Activated CD8-positive, alpha-beta T cell treated with anti-CD3 and anti-CD28 coated beads, Interleukin-2, amount 10 ng/mL, durations not matched to agents 7 days and 5 days (primary cell): ENCODE measurements around the gene IGF1R. TPM values are rescaled to one million over a fixed set of nuclear protein-coding genes. Genes with fewer than 3 reads are reported as not detected.
"Not testable (repeated sequence)": the region's sequence is repeated elsewhere in the genome, so short reads cannot be mapped to it uniquely, and the experiment has no call there.

Experiments
- ATAC-seq: fragments of 150-1000 bp; cut with Tn5 transposase; one replicate; pipeline ENCODE4 v1.10.0; 2021; ENCODE audit warnings: moderate library complexity
- CTCF ChIA-PET: fragments of 350-600 bp; sonication (Branson Sonifier 250); formaldehyde crosslinking; loops from one replicate; lab custom pipeline; 2021; ENCODE audit warnings: antibody characterized with exemption; lab: Charles Lee
- POLR2A ChIA-PET: fragments of 350-600 bp; sonication (Branson Sonifier 250); formaldehyde crosslinking; loops from one replicate; lab custom pipeline; 2021; ENCODE audit warnings: antibody characterized with exemption; lab: Charles Lee
- DNase-seq: peaks from one replicate; pipeline ENCODE4 v3.0.0-alpha.2; 2020
- H3K27ac Mint-ChIP-seq: one replicate; pipeline ENCODE4 v1.8.0; 2021; ENCODE audit warnings: mild to moderate bottlenecking, mixed read lengths
- H3K27me3 Mint-ChIP-seq: one replicate; pipeline ENCODE4 v1.8.0; 2021; ENCODE audit warnings: low read depth, mixed read lengths
- H3K36me3 Mint-ChIP-seq: one replicate; pipeline ENCODE4 v1.8.0; 2021; ENCODE audit warnings: low read depth, mixed read lengths
- H3K4me1 Mint-ChIP-seq: one replicate; pipeline ENCODE4 v1.8.0; 2021; ENCODE audit warnings: low read depth, mixed read lengths
- H3K4me3 Mint-ChIP-seq: one replicate; pipeline ENCODE4 v1.8.0; 2021; ENCODE audit warnings: mild to moderate bottlenecking, mixed read lengths
- H3K9me3 Mint-ChIP-seq: one replicate; pipeline ENCODE4 v1.8.0; 2022; ENCODE audit warnings: mixed read lengths; ENCODE audit not compliant: insufficient read depth
- total RNA-seq, 2 experiments: library from RNA; stranded (reverse); gene quantifications; one replicate each; pipeline ENCODE4 v1.2.3, GENCODE V29; 2021

IGF1R gene
- total RNA-seq, 2 experiments from 2014 or later, result 9.1 to 10.6 TPM

GRCh38 chr15:98955961-98956723 is 307.8 kb downstream of the IGF1R start:
- no peak overlapping the region for H3K27ac Mint-ChIP-seq
- H3K27me3 Mint-ChIP-seq, result no peaks in the 10 kb centered on the region
- DNase-seq (no peak), ATAC-seq (no peak)
- POLR2A ChIA-PET, result no interaction called here
- no peaks in the 10 kb centered on the region for H3K9me3 Mint-ChIP-seq
- CTCF ChIA-PET, result no interaction called here
- H3K4me3 Mint-ChIP-seq, result no peak overlapping the region
- H3K4me1 Mint-ChIP-seq, result peaks cover 26% of the 10 kb centered on the region
- peaks cover 5% of the 10 kb centered on the region for H3K36me3 Mint-ChIP-seq

- POLR2A ChIA-PET, result no interaction called here
Observed at GRCh38 chr15:98956796-98957553, 308.6 kb downstream of the IGF1R start.

GRCh38 chr15:98957655-98958054 is 309.3 kb downstream of the IGF1R start:
- no peak for ATAC-seq
- no peaks in the 10 kb centered on the region for H3K27me3 Mint-ChIP-seq
- peaks cover 18% of the 10 kb centered on the region for H3K36me3 Mint-ChIP-seq
- H3K9me3 Mint-ChIP-seq, result peaks cover 5% of the 10 kb centered on the region
- ChIA-PET POLR2A (no interaction called here), CTCF (no interaction called here)
- H3K4me1 Mint-ChIP-seq, result peaks cover 18% of the 10 kb centered on the region
- no peak overlapping the region for H3K27ac Mint-ChIP-seq
- no peak overlapping the region for H3K4me3 Mint-ChIP-seq
- no peak for DNase-seq

More at GRCh38 chr15:98956796-98957553, 308.6 kb downstream of the IGF1R start:
- DNase-seq, result no peak
- H3K36me3 Mint-ChIP-seq, result peaks cover 13% of the 10 kb centered on the region
- ATAC-seq, result no peak
- peaks cover 5% of the 10 kb centered on the region for H3K9me3 Mint-ChIP-seq
- H3K4me3 Mint-ChIP-seq, result no peak overlapping the region
- H3K27ac Mint-ChIP-seq, result no peak overlapping the region
- CTCF ChIA-PET, result no interaction called here
- H3K4me1 Mint-ChIP-seq, result peaks cover 24% of the 10 kb centered on the region
- H3K27me3 Mint-ChIP-seq, result no peaks in the 10 kb centered on the region

GRCh38 chr15:98958076-98958475 is 309.7 kb downstream of the IGF1R start:
- Mint-ChIP-seq H3K4me1 (peaks cover 13% of the 10 kb centered on the region), H3K27me3 (no peaks in the 10 kb centered on the region), H3K9me3 (peaks cover 5% of the 10 kb centered on the region), H3K4me3 (no peak overlapping the region), H3K36me3 (peaks cover 18% of the 10 kb centered on the region), H3K27ac (no peak overlapping the region)
- POLR2A ChIA-PET, result no interaction called here
- DNase-seq (no peak), ATAC-seq (no peak)
- CTCF ChIA-PET, result no interaction called here

GRCh38 chr15:98958918-98959639 is 310.7 kb downstream of the IGF1R start:
- Mint-ChIP-seq H3K27me3 (no peaks in the 10 kb centered on the region), H3K4me3 (no peak overlapping the region), H3K4me1 (peaks cover 6% of the 10 kb centered on the region), H3K9me3 (peaks cover 11% of the 10 kb centered on the region), H3K27ac (no peak overlapping the region), H3K36me3 (peaks cover 18% of the 10 kb centered on the region)
- ATAC-seq (no peak), DNase-seq (no peak)
- CTCF ChIA-PET, result no interaction called here
- POLR2A ChIA-PET, result no interaction called here

- POLR2A ChIA-PET, result interaction anchor here (0.6 kb wide), 1 partner anchor 30 kb away, joined by 3 read pairs; no protein-coding TSS in a partner anchor
Observed at GRCh38 chr15:98959640-98960007, 311.3 kb downstream of the IGF1R start.

GRCh38 chr15:98960555-98961050 is 312.3 kb downstream of the IGF1R start:
- Mint-ChIP-seq H3K4me1 (peaks cover 6% of the 10 kb centered on the region), H3K4me3 (no peak overlapping the region), H3K27me3 (no peaks in the 10 kb centered on the region), H3K9me3 (peaks cover 11% of the 10 kb centered on the region), H3K27ac (no peak overlapping the region), H3K36me3 (peaks cover 18% of the 10 kb centered on the region)
- ChIA-PET POLR2A (no interaction called here), CTCF (no interaction called here)
- no peak for ATAC-seq
- no peak for DNase-seq

More at GRCh38 chr15:98959640-98960007, 311.3 kb downstream of the IGF1R start:
- CTCF ChIA-PET, result no interaction called here
- peaks cover 18% of the 10 kb centered on the region for H3K36me3 Mint-ChIP-seq
- peaks cover 11% of the 10 kb centered on the region for H3K9me3 Mint-ChIP-seq
- H3K27me3 Mint-ChIP-seq, result no peaks in the 10 kb centered on the region
- no peak overlapping the region for H3K27ac Mint-ChIP-seq
- no peak overlapping the region for H3K4me3 Mint-ChIP-seq
- DNase-seq (no peak), ATAC-seq (no peak)
- H3K4me1 Mint-ChIP-seq, result peaks cover 6% of the 10 kb centered on the region

GRCh38 chr15:98963444-98963843 is 315.1 kb downstream of the IGF1R start:
- peaks cover 18% of the 10 kb centered on the region for H3K36me3 Mint-ChIP-seq
- ChIA-PET POLR2A (no interaction called here), CTCF (no interaction called here)
- H3K4me3 Mint-ChIP-seq, result no peak overlapping the region
- no peak for DNase-seq
- no peak overlapping the region for H3K27ac Mint-ChIP-seq
- no peaks in the 10 kb centered on the region for H3K27me3 Mint-ChIP-seq
- H3K4me1 Mint-ChIP-seq, result no peaks in the 10 kb centered on the region
- ATAC-seq, result no peak
- H3K9me3 Mint-ChIP-seq, result peaks cover 11% of the 10 kb centered on the region

- Mint-ChIP-seq H3K9me3 (peaks cover 11% of the 10 kb centered on the region), H3K36me3 (peaks cover 18% of the 10 kb centered on the region), H3K27me3 (no peaks in the 10 kb centered on the region), H3K4me1 (no peaks in the 10 kb centered on the region), H3K4me3 (no peak overlapping the region), H3K27ac (no peak overlapping the region)
- CTCF ChIA-PET, result interaction anchor here (1.0 kb wide), 1 partner anchor 12 kb away, joined by 3 read pairs; no protein-coding TSS in a partner anchor
- ATAC-seq (no peak), DNase-seq (no peak)
- POLR2A ChIA-PET, result no interaction called here
Observed at GRCh38 chr15:98964466-98965133, 316.3 kb downstream of the IGF1R start.

GRCh38 chr15:98965134-98965491 is 316.8 kb downstream of the IGF1R start:
- POLR2A ChIA-PET, H3K4me3 Mint-ChIP-seq, ATAC-seq, H3K4me1 Mint-ChIP-seq, H3K27me3 Mint-ChIP-seq, DNase-seq, H3K27ac Mint-ChIP-seq: not testable (repeated sequence)
- CTCF ChIA-PET, result interaction anchor here (1.0 kb wide), 1 partner anchor 12 kb away, joined by 3 read pairs; no protein-coding TSS in a partner anchor
- Mint-ChIP-seq H3K36me3 (peaks cover 18% of the 10 kb centered on the region), H3K9me3 (peaks cover 11% of the 10 kb centered on the region)

- peaks cover 18% of the 10 kb centered on the region for H3K36me3 Mint-ChIP-seq
- H3K27ac Mint-ChIP-seq, result no peak overlapping the region
- H3K27me3 Mint-ChIP-seq, result no peaks in the 10 kb centered on the region
- DNase-seq (no peak), ATAC-seq (no peak)
- no peak overlapping the region for H3K4me3 Mint-ChIP-seq
- peaks cover 11% of the 10 kb centered on the region for H3K9me3 Mint-ChIP-seq
- ChIA-PET CTCF (interaction anchor here (1.0 kb wide), 1 partner anchor 13 kb away, joined by 3 read pairs; no protein-coding TSS in a partner anchor), POLR2A (no interaction called here)
- no peaks in the 10 kb centered on the region for H3K4me1 Mint-ChIP-seq
Observed at GRCh38 chr15:98965597-98965996, 317.3 kb downstream of the IGF1R start.
